ENCODE data around the gene NSG2.

NSG2 gene

GRCh38 chr5:174118823-174119467 is 73.4 kb downstream of the NSG2 start:
- in situ Hi-C loops (cut with MboI; ENCODE audit: low sequenced_read_pairs, unreplicated experiment): no loop called here
- no peak for TF ChIP-seq CTCF (IDR thresholded peaks at IDR 0.05; ENCODE audit: borderline replicate concordance, control extremely low read depth, extremely low read depth, insufficient read depth, missing control alignments)
- DNase-seq (ENCODE audit: low spot score): no peak

- TF ChIP-seq CTCF (IDR thresholded peaks at IDR 0.05; ENCODE audit: borderline replicate concordance, control extremely low read depth, extremely low read depth, insufficient read depth, missing control alignments): no peak
- in situ Hi-C loops (cut with MboI; ENCODE audit: low sequenced_read_pairs, unreplicated experiment): no loop called here
- no peak for DNase-seq (ENCODE audit: low spot score)
Observed at GRCh38 chr5:174119468-174119881, 74.0 kb downstream of the NSG2 start.

- no peak for DNase-seq (ENCODE audit: low spot score)
- in situ Hi-C loops (cut with MboI; ENCODE audit: low sequenced_read_pairs, unreplicated experiment): no loop called here
- no peak for TF ChIP-seq CTCF (IDR thresholded peaks at IDR 0.05; ENCODE audit: borderline replicate concordance, control extremely low read depth, extremely low read depth, insufficient read depth, missing control alignments)
Observed at GRCh38 chr5:174120401-174121005, 75.0 kb downstream of the NSG2 start.

- no peak for TF ChIP-seq CTCF (IDR thresholded peaks at IDR 0.05; ENCODE audit: borderline replicate concordance, control extremely low read depth, extremely low read depth, insufficient read depth, missing control alignments)
- no peak for DNase-seq (ENCODE audit: low spot score)
- in situ Hi-C loops (cut with MboI; ENCODE audit: low sequenced_read_pairs, unreplicated experiment): no loop called here
Observed at GRCh38 chr5:174134545-174134944, 89.0 kb downstream of the NSG2 start.

- in situ Hi-C loops (cut with MboI; ENCODE audit: low sequenced_read_pairs, unreplicated experiment): no loop called here
- TF ChIP-seq CTCF (IDR thresholded peaks at IDR 0.05; ENCODE audit: borderline replicate concordance, control extremely low read depth, extremely low read depth, insufficient read depth, missing control alignments): no peak
- no peak for DNase-seq (ENCODE audit: low spot score)
Observed at GRCh38 chr5:174139623-174140022, 94.1 kb downstream of the NSG2 start.

- in situ Hi-C loops (cut with MboI; ENCODE audit: low sequenced_read_pairs, unreplicated experiment): no loop called here
- no peak for DNase-seq (ENCODE audit: low spot score)
- no peak for TF ChIP-seq CTCF (IDR thresholded peaks at IDR 0.05; ENCODE audit: borderline replicate concordance, control extremely low read depth, extremely low read depth, insufficient read depth, missing control alignments)
Observed at GRCh38 chr5:174140452-174141020, 95.0 kb downstream of the NSG2 start.

Data from GM13976 (cell line).